NCI-H1092 (cell line): ENCODE results near the gene TXNL1.

Source experiments
- DNase-seq: peaks from one replicate; lab custom pipeline; 2025; lab: John Stamatoyannopoulos, UW

TXNL1 gene

GRCh38 chr18:56570978-56571377, 67.4 kb downstream of the TXNL1 start:
- DNase-seq: no peak

DNA sequence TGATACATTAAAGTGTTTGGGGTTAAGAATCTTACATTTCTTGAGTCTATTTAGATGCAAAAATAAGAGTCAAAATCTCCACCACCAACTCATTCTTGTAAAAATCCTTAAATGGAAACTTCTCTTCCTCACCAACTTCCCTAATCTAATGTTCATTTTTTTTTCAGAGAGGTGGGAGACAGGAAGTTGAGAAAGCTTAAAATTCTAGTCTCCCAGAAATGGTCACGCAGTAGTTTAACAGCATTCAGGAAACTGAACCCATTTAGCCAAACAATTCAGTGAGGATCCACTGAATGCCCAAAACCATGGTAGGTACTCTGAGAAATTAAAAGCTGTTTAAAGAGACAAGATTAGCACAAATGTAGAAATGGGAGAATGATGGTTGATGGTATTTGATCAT, 69.0 kb downstream of the TXNL1 start:
- no peak for DNase-seq

DNA sequence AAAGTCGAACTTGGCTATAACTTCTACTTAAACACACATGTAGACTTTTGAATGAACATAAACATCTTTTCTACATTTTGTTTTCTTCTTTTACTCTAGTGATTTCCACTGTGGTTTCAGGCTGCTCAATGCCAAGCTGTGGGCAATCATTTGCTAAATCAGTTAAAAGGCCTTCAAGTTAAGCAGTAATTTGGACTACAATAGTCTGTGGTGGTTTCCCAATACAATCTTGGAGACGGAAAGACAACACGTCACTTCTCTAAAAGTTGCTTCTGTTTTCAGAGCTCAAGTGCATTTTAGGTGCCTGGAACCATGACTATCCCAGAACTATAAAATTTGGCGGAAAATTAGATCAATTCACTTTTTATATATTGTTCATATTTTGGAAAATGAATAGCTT, 69.4 kb downstream of the TXNL1 start:
- no peak for DNase-seq

- DNase-seq: no peak
Observed at GRCh38 chr18:56565551-56566345, 72.6 kb downstream of the TXNL1 start.

GRCh38 chr18:56565046-56565445, 73.3 kb downstream of the TXNL1 start:
- DNase-seq: no peak

DNA sequence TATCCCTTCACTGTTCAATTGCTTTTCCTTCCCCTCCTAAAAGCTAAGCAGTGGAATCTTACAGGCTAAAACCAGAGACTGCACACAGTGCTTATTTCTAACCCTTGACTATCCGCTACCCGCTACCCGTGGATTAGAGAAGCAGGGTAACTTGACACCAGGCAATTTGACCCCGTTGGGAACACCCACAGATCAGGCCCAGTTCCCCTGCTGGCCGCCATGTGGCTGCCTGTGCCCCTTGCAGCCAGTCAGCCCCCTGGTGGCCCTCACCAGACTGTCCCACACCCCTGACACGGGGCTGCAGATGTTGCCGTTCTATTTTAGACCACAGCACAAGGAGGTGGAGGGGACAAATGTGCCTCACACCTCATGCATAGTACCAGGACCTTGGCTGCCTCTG, 74.8 kb downstream of the TXNL1 start:
- peak; percentile 5 for DNase-seq

GRCh38 chr18:56562479-56562878, 75.9 kb downstream of the TXNL1 start:
- DNase-seq: no peak

GRCh38 chr18:56560992-56561391, 77.4 kb downstream of the TXNL1 start:
- no peak for DNase-seq

GRCh38 chr18:56559044-56559443, 79.3 kb downstream of the TXNL1 start:
- no peak for DNase-seq

DNA sequence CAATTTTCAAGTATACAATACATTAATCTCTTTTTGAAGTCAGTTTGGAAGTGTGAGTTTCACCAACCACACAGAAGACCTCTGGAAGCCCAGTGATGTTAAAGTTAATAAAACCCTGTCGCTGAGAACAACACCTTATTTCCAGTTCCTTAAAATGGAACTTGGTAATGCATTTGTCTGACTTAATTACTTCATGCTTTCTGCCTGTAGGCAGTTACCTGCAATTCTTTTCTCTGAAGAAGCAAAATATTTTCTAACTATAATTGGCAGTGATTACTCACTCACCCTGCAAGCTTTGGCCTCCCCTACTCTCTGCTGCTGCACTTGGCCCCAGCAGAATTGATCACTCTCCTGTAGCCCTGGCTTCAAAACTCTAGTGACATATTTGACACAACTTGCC, 81.5 kb downstream of the TXNL1 start:
- no peak for DNase-seq

DNA sequence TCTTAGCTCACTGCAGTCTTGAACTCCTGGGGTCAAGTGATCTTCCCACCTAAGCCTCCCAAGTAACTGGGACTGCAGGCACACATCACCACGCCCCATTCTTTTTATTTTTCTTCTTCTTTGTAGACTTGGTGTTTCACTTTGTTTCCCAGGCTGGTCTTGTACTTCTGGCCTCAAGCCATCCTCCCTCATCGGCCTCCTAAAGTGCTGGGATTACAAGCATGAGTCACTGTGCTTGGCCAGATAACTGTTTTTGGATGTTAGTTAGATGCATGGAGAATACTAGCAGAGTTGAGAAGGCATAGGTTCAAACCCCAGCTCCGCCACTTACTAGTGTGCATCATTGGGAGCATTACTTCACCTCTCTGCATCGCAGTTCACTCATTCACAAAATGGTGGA, 88.3 kb downstream of the TXNL1 start:
- DNase-seq: no peak
